ENCODE data around the gene PTCD2.
"Not testable (repeated sequence)": the region's sequence is repeated elsewhere in the genome, so short reads cannot be mapped to it uniquely, and the experiment has no call there.

The PTCD2 gene

GRCh38 chr5:72378639-72379289 is 58.6 kb downstream of the PTCD2 start:
- DNase-seq = no peak

GRCh38 chr5:72379936-72380335 is 59.8 kb downstream of the PTCD2 start:
- DNase-seq = no peak

GRCh38 chr5:72380492-72381274 is 60.5 kb downstream of the PTCD2 start:
- no peak for DNase-seq

GRCh38 chr5:72383280-72383679 is 63.1 kb downstream of the PTCD2 start:
- DNase-seq = no peak

- peak in 1 of 58 donors; percentile 3 for DNase-seq
Observed at GRCh38 chr5:72383726-72384125, 63.6 kb downstream of the PTCD2 start.

- DNase-seq = no peak
Observed at GRCh38 chr5:72386639-72387038, 66.5 kb downstream of the PTCD2 start.

GRCh38 chr5:72387985-72388384 is 67.8 kb downstream of the PTCD2 start:
- no peak for DNase-seq

GRCh38 chr5:72388646-72389045 is 68.5 kb downstream of the PTCD2 start:
- DNase-seq = peak in 6 of 58 donors; percentile 1 to 23 (median 6)

GRCh38 chr5:72390836-72391235 is 70.7 kb downstream of the PTCD2 start:
- DNase-seq = no peak

GRCh38 chr5:72392326-72392733 is 72.2 kb downstream of the PTCD2 start:
- DNase-seq = no peak

GRCh38 chr5:72393052-72393451 is 72.9 kb downstream of the PTCD2 start:
- no peak for DNase-seq

- peak in 1 of 58 donors; percentile 4 for DNase-seq
Observed at GRCh38 chr5:72394688-72395087, 74.5 kb downstream of the PTCD2 start.

- no peak for DNase-seq
Observed at GRCh38 chr5:72397836-72398235, 77.7 kb downstream of the PTCD2 start.

GRCh38 chr5:72400950-72401349 is 80.8 kb downstream of the PTCD2 start:
- DNase-seq = no peak

GRCh38 chr5:72402381-72402890 is 82.3 kb downstream of the PTCD2 start:
- DNase-seq = no peak

- no peak for DNase-seq
Observed at GRCh38 chr5:72402959-72403628, 82.9 kb downstream of the PTCD2 start.

- not testable (repeated sequence) for DNase-seq
Observed at GRCh38 chr5:72404771-72405170, 84.6 kb downstream of the PTCD2 start.

GRCh38 chr5:72407078-72407477 is 86.9 kb downstream of the PTCD2 start:
- no peak for DNase-seq

GRCh38 chr5:72407541-72407940 is 87.4 kb downstream of the PTCD2 start:
- DNase-seq = no peak

- no peak for DNase-seq
Observed at GRCh38 chr5:72408127-72408526, 88.0 kb downstream of the PTCD2 start.

GRCh38 chr5:72408603-72409002 is 88.4 kb downstream of the PTCD2 start:
- DNase-seq = no peak

GRCh38 chr5:72410688-72411295 is 90.6 kb downstream of the PTCD2 start:
- DNase-seq = no peak

Measured in anterior cingulate cortex (tissue), 58 donors.